Panc1 (cell line): Measurements from ENCODE around the gene NPHP4. TPM values are rescaled to one million over a fixed set of nuclear protein-coding genes. Genes with fewer than 3 reads are reported as not detected.

Experiments used
- ATAC-seq: fragments of 200-7000 bp; cut with Tn5 transposase; 2 replicates; pipeline ENCODE4 v1.9.1; 2020; ENCODE audit warnings: mild to moderate bottlenecking, moderate library complexity
- BruUV-seq: library from RNA; stranded (reverse); fragments of 400-500 nt; replicated peaks from 2 replicates; lab custom pipeline; 2021; lab: Mats Ljungman, UMichigan
- CTCF ChIA-PET: fragments of 300-600 bp; sonication (Branson Sonifier 250); formaldehyde crosslinking; loops from one replicate; lab custom pipeline; 2022; ENCODE audit warnings: antibody characterized with exemption; lab: Charles Lee
- POLR2A ChIA-PET: fragments of 300-600 bp; sonication (Branson Sonifier 250); formaldehyde crosslinking; loops from one replicate; lab custom pipeline; 2022; ENCODE audit warnings: antibody characterized with exemption; lab: Charles Lee
- DNase-seq: peaks from one replicate; pipeline ENCODE4 v3.0.0-alpha.2; 2010; ENCODE audit warnings: low read depth, low spot score
- H3K27ac ChIP-seq: 2 replicates; pipeline ENCODE4 v1.5.1; 2011; ENCODE audit warnings: mild to moderate bottlenecking, low read length, inconsistent platforms
- H3K27me3 ChIP-seq: fragments of 200-500 bp; sonication (Bioruptor generic); 2 replicates; pipeline ENCODE4 v1.6.0; 2014; ENCODE audit warnings: low read length, inconsistent platforms; ENCODE audit not compliant: control insufficient read depth, insufficient read depth
- H3K36me3 ChIP-seq: fragments of 200-500 bp; sonication (Bioruptor generic); 2 replicates; pipeline ENCODE4 v1.5.1; 2014; ENCODE audit warnings: inconsistent platforms, mild to moderate bottlenecking, low read length, moderate library complexity; ENCODE audit not compliant: control insufficient read depth, insufficient read depth
- H3K4me1 ChIP-seq: 2 replicates; pipeline ENCODE4 v1.5.1; 2011; ENCODE audit warnings: inconsistent platforms, mild to moderate bottlenecking, low read length, moderate library complexity; ENCODE audit not compliant: control insufficient read depth, insufficient read depth
- H3K4me3 ChIP-seq, 2 experiments: 2 replicates each; pipeline ENCODE4 v1.5.1; 2011 to 2012; ENCODE audit warnings: low read depth in 2 of 2, low read length in 2 of 2, mild to moderate bottlenecking in 2 of 2, inconsistent platforms in 1 of 2, moderate library complexity in 1 of 2
- H3K9me3 ChIP-seq: fragments of 200-500 bp; sonication (Bioruptor generic); 2 replicates; pipeline ENCODE4 v1.5.1; 2014; ENCODE audit warnings: low read depth, mild to moderate bottlenecking, inconsistent platforms, low read length, moderate library complexity; ENCODE audit not compliant: control insufficient read depth, insufficient read depth
- POLR2AphosphoS5 ChIP-seq: IDR thresholded peaks from 2 replicates; pipeline ENCODE4 v1.6.1; 2012; ENCODE audit warnings: mild to moderate bottlenecking, low read depth, low read length, moderate library complexity
- SIN3A ChIP-seq: IDR thresholded peaks from 2 replicates; pipeline ENCODE4 v1.6.1; 2012; ENCODE audit warnings: low read depth, mild to moderate bottlenecking, low read length, moderate library complexity, borderline replicate concordance; ENCODE audit not compliant: insufficient read depth
- TCF7L2 ChIP-seq: IDR thresholded peaks from 2 replicates; pipeline ENCODE4 v1.6.1; 2011; ENCODE audit warnings: mild to moderate bottlenecking, low read depth, low read length, inconsistent platforms
- in situ Hi-C: cut with HindIII; loops from 2 replicates; pipeline ENCODE4 v1.10.0; 2016; ENCODE audit warnings: low sequenced_read_pairs, low pct_unique_long_range_greater_than_20kb
- intact Hi-C: fragments of 100-400 bp; cut with micrococcal nuclease; formaldehyde crosslinking; loops from one replicate; pipeline ENCODE4 v1.10.0; 2022; ENCODE audit not compliant: unreplicated experiment
- total RNA-seq: library from RNA; stranded (reverse); gene quantifications from one replicate; pipeline ENCODE4 v1.2.1, GENCODE V29; 2021; ENCODE audit not compliant: unreplicated experiment
- TF ChIP-seq, protein P1 (sequence below), 2 experiments: IDR thresholded peaks; 2 replicates each; pipeline ENCODE4 v1.6.1; 2011 to 2012; ENCODE audit warnings: low read depth in 2 of 2, control low read depth in 1 of 2, low read length in 1 of 2, mild to moderate bottlenecking in 1 of 2, moderate library complexity in 1 of 2; ENCODE audit not compliant: insufficient read depth in 1 of 2
- TF ChIP-seq, protein P2 (sequence below): fragments of 450-650 bp; IDR thresholded peaks from 2 replicates; pipeline ENCODE4 v1.5.1; 2017; ENCODE audit warnings: mild to moderate bottlenecking

Gene NPHP4
- total RNA-seq, 1 experiment from 2014 or later, result 20.1 TPM

DNA sequence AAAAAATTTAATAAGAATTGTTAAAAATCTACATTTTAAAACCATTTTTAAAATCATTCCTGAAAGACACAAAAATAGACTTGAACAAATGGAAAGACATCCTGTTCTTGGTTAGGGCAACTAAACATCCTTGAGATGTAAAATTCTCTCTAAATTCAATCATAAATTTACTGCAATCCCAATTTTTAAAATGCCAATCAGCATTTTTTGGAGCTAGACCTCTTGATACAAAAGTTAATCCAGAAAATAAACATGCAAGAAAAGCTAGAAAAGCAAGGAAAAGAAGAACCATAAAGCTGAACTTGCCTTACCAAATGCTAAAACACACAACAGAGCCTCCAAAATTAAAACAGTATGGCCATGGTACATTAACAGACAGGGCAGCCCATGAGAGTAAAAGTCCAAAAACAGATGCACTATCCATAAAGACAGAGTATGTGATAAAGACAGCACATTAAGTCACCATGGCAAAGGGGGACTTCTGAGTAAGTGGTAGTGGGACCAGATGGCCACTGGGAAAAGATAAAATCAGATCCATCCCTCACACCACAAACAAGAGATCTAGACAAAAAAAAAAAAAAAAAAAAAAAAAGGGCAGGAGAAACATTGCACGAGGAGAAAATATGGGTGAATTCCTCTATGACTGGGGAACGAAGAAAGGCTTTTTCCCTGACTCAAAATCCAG, 51.4 kb downstream of the NPHP4 start:
- H3K9me3 ChIP-seq, result no peaks in the 10 kb centered on the region
- no TSS peak for BruUV-seq
- intact Hi-C loops (no loop called here), in situ Hi-C loops (no loop called here)
- CTCF ChIA-PET, result no interaction called here
- DNase-seq, result no peak
- ATAC-seq, result no peak
- TF ChIP-seq POLR2AphosphoS5, result no peak
- TF ChIP-seq, protein P1, sequence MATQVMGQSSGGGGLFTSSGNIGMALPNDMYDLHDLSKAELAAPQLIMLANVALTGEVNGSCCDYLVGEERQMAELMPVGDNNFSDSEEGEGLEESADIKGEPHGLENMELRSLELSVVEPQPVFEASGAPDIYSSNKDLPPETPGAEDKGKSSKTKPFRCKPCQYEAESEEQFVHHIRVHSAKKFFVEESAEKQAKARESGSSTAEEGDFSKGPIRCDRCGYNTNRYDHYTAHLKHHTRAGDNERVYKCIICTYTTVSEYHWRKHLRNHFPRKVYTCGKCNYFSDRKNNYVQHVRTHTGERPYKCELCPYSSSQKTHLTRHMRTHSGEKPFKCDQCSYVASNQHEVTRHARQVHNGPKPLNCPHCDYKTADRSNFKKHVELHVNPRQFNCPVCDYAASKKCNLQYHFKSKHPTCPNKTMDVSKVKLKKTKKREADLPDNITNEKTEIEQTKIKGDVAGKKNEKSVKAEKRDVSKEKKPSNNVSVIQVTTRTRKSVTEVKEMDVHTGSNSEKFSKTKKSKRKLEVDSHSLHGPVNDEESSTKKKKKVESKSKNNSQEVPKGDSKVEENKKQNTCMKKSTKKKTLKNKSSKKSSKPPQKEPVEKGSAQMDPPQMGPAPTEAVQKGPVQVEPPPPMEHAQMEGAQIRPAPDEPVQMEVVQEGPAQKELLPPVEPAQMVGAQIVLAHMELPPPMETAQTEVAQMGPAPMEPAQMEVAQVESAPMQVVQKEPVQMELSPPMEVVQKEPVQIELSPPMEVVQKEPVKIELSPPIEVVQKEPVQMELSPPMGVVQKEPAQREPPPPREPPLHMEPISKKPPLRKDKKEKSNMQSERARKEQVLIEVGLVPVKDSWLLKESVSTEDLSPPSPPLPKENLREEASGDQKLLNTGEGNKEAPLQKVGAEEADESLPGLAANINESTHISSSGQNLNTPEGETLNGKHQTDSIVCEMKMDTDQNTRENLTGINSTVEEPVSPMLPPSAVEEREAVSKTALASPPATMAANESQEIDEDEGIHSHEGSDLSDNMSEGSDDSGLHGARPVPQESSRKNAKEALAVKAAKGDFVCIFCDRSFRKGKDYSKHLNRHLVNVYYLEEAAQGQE (IDR thresholded peaks at IDR 0.05; ENCODE audit: insufficient read depth in 1 of 2, low read depth in 2 of 2, low read length in 1 of 2), result no peak
- no peak for TF ChIP-seq TCF7L2
- TF ChIP-seq, protein P2, sequence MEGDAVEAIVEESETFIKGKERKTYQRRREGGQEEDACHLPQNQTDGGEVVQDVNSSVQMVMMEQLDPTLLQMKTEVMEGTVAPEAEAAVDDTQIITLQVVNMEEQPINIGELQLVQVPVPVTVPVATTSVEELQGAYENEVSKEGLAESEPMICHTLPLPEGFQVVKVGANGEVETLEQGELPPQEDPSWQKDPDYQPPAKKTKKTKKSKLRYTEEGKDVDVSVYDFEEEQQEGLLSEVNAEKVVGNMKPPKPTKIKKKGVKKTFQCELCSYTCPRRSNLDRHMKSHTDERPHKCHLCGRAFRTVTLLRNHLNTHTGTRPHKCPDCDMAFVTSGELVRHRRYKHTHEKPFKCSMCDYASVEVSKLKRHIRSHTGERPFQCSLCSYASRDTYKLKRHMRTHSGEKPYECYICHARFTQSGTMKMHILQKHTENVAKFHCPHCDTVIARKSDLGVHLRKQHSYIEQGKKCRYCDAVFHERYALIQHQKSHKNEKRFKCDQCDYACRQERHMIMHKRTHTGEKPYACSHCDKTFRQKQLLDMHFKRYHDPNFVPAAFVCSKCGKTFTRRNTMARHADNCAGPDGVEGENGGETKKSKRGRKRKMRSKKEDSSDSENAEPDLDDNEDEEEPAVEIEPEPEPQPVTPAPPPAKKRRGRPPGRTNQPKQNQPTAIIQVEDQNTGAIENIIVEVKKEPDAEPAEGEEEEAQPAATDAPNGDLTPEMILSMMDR, result no peak
- no peak for TF ChIP-seq SIN3A
- H3K4me1 ChIP-seq, result no peaks in the 10 kb centered on the region
- H3K27me3 ChIP-seq, result no peaks in the 10 kb centered on the region
- H3K27ac ChIP-seq, result no peak overlapping the region
- no peak overlapping the region for H3K4me3 ChIP-seq
- no peaks in the 10 kb centered on the region; the same call in 1 of the 2 replicates for H3K36me3 ChIP-seq
- POLR2A ChIA-PET, result no interaction called here

DNA sequence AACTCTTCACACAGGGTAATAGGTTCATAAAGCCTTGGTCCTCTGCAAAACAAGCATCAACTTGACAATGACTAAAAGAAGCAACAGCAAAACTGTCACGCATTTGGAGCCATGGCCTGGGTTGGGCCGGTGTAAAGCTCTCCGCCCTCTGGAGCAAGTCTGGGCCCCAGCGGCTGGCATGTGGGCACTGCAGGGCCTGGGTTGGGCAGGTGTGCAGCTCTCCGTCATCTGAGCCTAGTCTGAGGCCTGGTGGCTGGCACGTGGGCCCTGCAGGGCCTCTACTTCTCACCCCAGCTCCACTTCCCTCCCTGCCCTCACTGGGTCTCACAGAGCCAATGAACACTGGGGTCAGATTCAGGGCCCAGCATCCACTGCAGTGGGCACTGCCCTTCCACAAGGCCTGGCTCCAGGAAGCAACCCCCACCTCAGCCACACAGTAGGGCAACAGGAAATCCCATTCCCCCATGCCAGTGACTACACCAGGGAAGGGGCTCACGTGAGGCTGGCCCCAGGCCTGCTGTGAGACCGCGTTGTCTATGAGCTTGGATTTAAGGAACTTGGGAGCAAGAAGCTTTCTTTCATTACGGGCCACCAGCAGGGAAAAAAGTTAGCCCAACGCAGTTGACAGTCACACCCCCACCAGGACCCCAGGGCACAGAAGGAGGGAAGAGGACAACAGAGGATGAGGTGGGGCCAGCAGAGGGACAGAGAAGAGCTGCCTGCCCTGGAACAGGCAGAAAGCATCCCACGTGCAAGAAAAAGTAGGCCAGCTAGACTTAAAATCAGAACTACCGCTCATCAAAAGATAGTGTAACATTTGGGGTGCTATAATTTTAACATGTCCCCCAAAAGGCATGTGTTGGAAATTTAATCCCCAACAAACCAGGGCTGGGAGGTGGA, 52.7 kb downstream of the NPHP4 start:
- no peaks in the 10 kb centered on the region; the same call in 1 of the 2 replicates for H3K36me3 ChIP-seq
- no peaks in the 10 kb centered on the region for H3K27me3 ChIP-seq
- in situ Hi-C loops, result no loop called here
- POLR2A ChIA-PET, result interaction anchor here (0.6 kb wide), 2 partner anchors 52 to 221 kb away, joined by 3 to 5 read pairs; no protein-coding TSS in a partner anchor
- H3K4me3 ChIP-seq, result no peak overlapping the region
- CTCF ChIA-PET, result no interaction called here
- H3K9me3 ChIP-seq, result no peaks in the 10 kb centered on the region
- no peak for DNase-seq
- ATAC-seq, result no peak
- H3K27ac ChIP-seq, result no peak overlapping the region
- H3K4me1 ChIP-seq, result no peaks in the 10 kb centered on the region
- no TSS peak for BruUV-seq
- intact Hi-C loops, result no loop called here
- TF ChIP-seq, protein P1 (IDR thresholded peaks at IDR 0.05; ENCODE audit: insufficient read depth in 1 of 2, low read depth in 2 of 2, low read length in 1 of 2), result no peak
- TF ChIP-seq SIN3A, result no peak
- TF ChIP-seq POLR2AphosphoS5, result no peak
- TF ChIP-seq, protein P2, result no peak
- no peak for TF ChIP-seq TCF7L2
